T-cell (primary cell): Measurements from ENCODE around the gene PDP2. TPM values are rescaled to one million over a fixed set of nuclear protein-coding genes. Genes with fewer than 3 reads are reported as not detected.

ENCODE experiments used
- ATAC-seq, 4 experiments: fragments of 200-7000 bp in 3 of 4; fragments of 150-1000 bp in 1 of 4; cut with Tn5 transposase; replicated peaks in 1 of 4; 1 replicate in 3 of 4; 2 replicates in 1 of 4; pipeline ENCODE4 v1.10.0; 2021; ENCODE audit warnings: moderate library complexity in 3 of 4, mild to moderate bottlenecking in 2 of 4, moderate number of reproducible peaks in 1 of 4
- CTCF ChIA-PET, 2 donors: fragments of 300-600 bp; sonication (Branson Sonifier 250); formaldehyde crosslinking; loops; one replicate each; lab custom pipeline; 2022; ENCODE audit warnings: antibody characterized with exemption in 2 of 2; lab: Charles Lee
- POLR2A ChIA-PET, 2 donors: fragments of 300-600 bp; sonication (Branson Sonifier 250); formaldehyde crosslinking; loops; one replicate each; lab custom pipeline; 2022; ENCODE audit warnings: antibody characterized with exemption in 2 of 2; lab: Charles Lee
- DNase-seq, 35 experiments: peaks; one replicate each; pipeline versions ENCODE4 v3.0.0 to v3.0.0-alpha.2; 2013 to 2023
- H3K27ac ChIP-seq: one replicate; pipeline ENCODE4 v1.5.1; 2013; ENCODE audit warnings: low read length
- H3K27me3 ChIP-seq, 2 experiments: replicated peaks in 1 of 2; 1 replicate in 1 of 2; 2 replicates in 1 of 2; pipeline versions ENCODE4 v1.6.1 to v1.7.0; 2013; ENCODE audit warnings: low read length in 1 of 2, mixed read lengths in 1 of 2; ENCODE audit not compliant: control insufficient read depth in 2 of 2, insufficient read depth in 2 of 2; ENCODE audit errors: extremely low read depth in 1 of 2
- H3K36me3 ChIP-seq, 2 donors: 1 replicate in 1 of 2; 2 replicates in 1 of 2; pipeline versions ENCODE4 v1.6.1 to v1.7.0; 2013; ENCODE audit warnings: low read length in 1 of 2; ENCODE audit not compliant: control insufficient read depth in 2 of 2, insufficient read depth in 1 of 2; ENCODE audit errors: extremely low read depth in 1 of 2
- H3K4me1 ChIP-seq, 2 experiments: 1 replicate in 1 of 2; 2 replicates in 1 of 2; pipeline versions ENCODE4 v1.6.1 to v1.7.0; 2013; ENCODE audit warnings: low read length in 2 of 2, mixed read lengths in 1 of 2; ENCODE audit not compliant: insufficient read depth in 2 of 2, control insufficient read depth in 1 of 2; ENCODE audit errors: extremely low read depth in 1 of 2
- H3K4me3 ChIP-seq, 2 donors: 1 replicate in 1 of 2; 2 replicates in 1 of 2; pipeline versions ENCODE4 v1.5.1 to v1.7.0; 2013; ENCODE audit warnings: mild to moderate bottlenecking in 2 of 2, low read length in 1 of 2, moderate library complexity in 1 of 2; ENCODE audit not compliant: control insufficient read depth in 1 of 2; ENCODE audit errors: extremely low read depth in 1 of 2
- H3K9me3 ChIP-seq: 2 replicates; pipeline ENCODE4 v1.7.0; 2013
- H3K27ac Mint-ChIP-seq, 2 donors: one replicate each; pipeline ENCODE4 v1.8.0; 2020 to 2021; ENCODE audit warnings: mild to moderate bottlenecking in 2 of 2, mixed read lengths in 2 of 2
- H3K27me3 Mint-ChIP-seq, 2 donors: one replicate each; pipeline ENCODE4 v1.8.0; 2021 to 2022; ENCODE audit warnings: mixed read lengths in 2 of 2
- H3K36me3 Mint-ChIP-seq: one replicate; pipeline ENCODE4 v1.8.0; 2021; ENCODE audit warnings: mixed read lengths
- H3K4me1 Mint-ChIP-seq, 3 donors: one replicate each; pipeline ENCODE4 v1.8.0; 2020 to 2022; ENCODE audit warnings: mixed read lengths in 3 of 3, mild to moderate bottlenecking in 1 of 3
- H3K4me3 Mint-ChIP-seq, 3 donors: one replicate each; pipeline ENCODE4 v1.8.0; 2020 to 2022; ENCODE audit warnings: mild to moderate bottlenecking in 3 of 3, mixed read lengths in 3 of 3, moderate library complexity in 3 of 3
- H3K9me3 Mint-ChIP-seq, 3 donors: one replicate each; pipeline ENCODE4 v1.8.0; 2020 to 2022; ENCODE audit warnings: mixed read lengths in 3 of 3
- WGBS: methylation state at CpG from one replicate; pipeline ENCODE4 v1.1.5; 2013; ENCODE audit warnings: missing lambda C conversion rate; ENCODE audit not compliant: insufficient coverage; 5-methylcytosine and 5-hydroxymethylcytosine counted together
- total RNA-seq, 35 experiments: library from RNA in 6 of 35; stranded (reverse) in 6 of 35; fragments of 120-200 nt in 1 of 35; gene quantifications; one replicate each; pipeline versions ENCODE4 v1.2.1 to v1.2.4 and lab custom pipeline; 2013 to 2026

Gene PDP2
- total RNA-seq, 5 donors from 2014 or later (not counting 1 experiment from before 2014, with no cell fraction given): 7.1 to 16.5 (median 12.5) TPM

DNA sequence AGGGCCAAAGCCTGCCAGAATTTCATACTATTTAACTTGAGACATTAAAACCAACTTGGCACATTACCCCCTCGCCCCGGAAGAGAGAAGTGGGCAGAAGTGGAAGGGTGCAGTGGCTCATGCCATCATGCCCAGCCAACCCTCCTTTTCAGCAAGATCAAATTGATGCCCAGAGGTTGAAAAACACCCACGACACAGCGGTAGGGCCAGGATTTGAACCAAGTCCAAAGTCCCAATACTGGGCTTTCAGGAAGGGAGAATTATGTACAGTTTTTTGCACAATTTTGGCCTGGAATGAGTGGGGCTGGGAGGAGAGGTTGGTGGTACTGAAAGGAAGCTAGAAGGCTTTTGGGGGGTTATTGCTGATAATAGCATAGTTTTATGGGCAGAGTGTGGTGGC is 11.0 kb downstream of the PDP2 start:
- no CpG with 5 or more reads among the region's 4 CpGs for WGBS
- H3K4me3 ChIP-seq: no peak overlapping the region
- Mint-ChIP-seq H3K4me1 (peaks cover 6 to 23% (median 23%) of the 10 kb centered on the region in 3 donors), H3K36me3 (peaks cover 4% of the 10 kb centered on the region), H3K27me3 (no peaks in the 10 kb centered on the region), H3K4me3 (no peak overlapping the region), H3K9me3 (no peaks in the 10 kb centered on the region), H3K27ac (no peak overlapping the region)
- no peak for ATAC-seq
- peaks cover 0 to 2% of the 10 kb centered on the region in 2 experiments for H3K27me3 ChIP-seq
- ChIA-PET POLR2A (interaction anchor here in 1 of 2 donors (0.7 kb wide), 1 partner anchor 77 kb away, joined by 6 read pairs; no protein-coding TSS in a partner anchor), CTCF (interaction anchor here (0.6 to 1.1 kb wide), 4 partner anchors 9 to 554 kb away, joined by 3 to 10 read pairs (median 4); no protein-coding TSS in a partner anchor)
- H3K36me3 ChIP-seq: peaks cover 7 to 11% of the 10 kb centered on the region in 2 donors
- H3K27ac ChIP-seq: no peak overlapping the region
- no peaks in the 10 kb centered on the region for H3K9me3 ChIP-seq
- no peak for DNase-seq
- H3K4me1 ChIP-seq: peaks cover 0 to 10% of the 10 kb centered on the region in 2 experiments

DNA sequence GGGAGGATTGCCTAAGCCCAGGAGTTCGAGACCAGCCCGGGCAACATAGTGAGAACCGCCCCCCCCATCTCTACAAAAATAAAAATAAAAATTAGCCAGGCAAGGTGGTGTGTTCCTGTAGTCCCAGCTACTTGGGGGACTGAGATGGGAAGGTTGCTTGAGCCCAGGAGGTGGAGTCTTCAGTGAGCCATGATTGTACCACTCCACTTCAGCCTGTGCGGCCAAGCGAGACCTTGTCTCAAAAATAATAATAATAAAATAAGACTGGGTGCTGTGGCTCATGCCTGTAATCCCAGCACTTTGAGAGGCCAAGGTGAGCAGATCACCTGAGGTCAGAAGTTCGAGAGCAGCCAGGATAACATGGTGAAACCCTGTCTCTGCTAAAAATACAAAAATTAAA is 11.5 kb downstream of the PDP2 start:
- Histone ChIP-seq H3K36me3 (peaks cover 5 to 8% of the 10 kb centered on the region in 2 donors), H3K4me1 (peaks cover 0 to 10% of the 10 kb centered on the region in 2 experiments), H3K27me3 (peaks cover 0 to 2% of the 10 kb centered on the region in 2 experiments), H3K27ac (no peak overlapping the region), H3K9me3 (no peaks in the 10 kb centered on the region), H3K4me3 (no peak overlapping the region)
- ATAC-seq: no peak
- no peaks in the 10 kb centered on the region for H3K27me3 Mint-ChIP-seq
- no peak overlapping the region for H3K27ac Mint-ChIP-seq
- no peaks in the 10 kb centered on the region for H3K9me3 Mint-ChIP-seq
- POLR2A ChIA-PET: interaction anchor here in 1 of 2 donors (0.7 kb wide), 1 partner anchor 77 kb away, joined by 6 read pairs; no protein-coding TSS in a partner anchor
- CTCF ChIA-PET: interaction anchor here in 1 of 2 donors (1.1 kb wide), 1 partner anchor 554 kb away, joined by 10 read pairs; no protein-coding TSS in a partner anchor
- no peak overlapping the region for H3K4me3 Mint-ChIP-seq
- no peak for DNase-seq
- 88% methylated on average over 1 of the region's 6 CpGs for WGBS
- H3K4me1 Mint-ChIP-seq: peaks cover 6 to 23% (median 20%) of the 10 kb centered on the region in 3 donors
- H3K36me3 Mint-ChIP-seq: no peaks in the 10 kb centered on the region

DNA sequence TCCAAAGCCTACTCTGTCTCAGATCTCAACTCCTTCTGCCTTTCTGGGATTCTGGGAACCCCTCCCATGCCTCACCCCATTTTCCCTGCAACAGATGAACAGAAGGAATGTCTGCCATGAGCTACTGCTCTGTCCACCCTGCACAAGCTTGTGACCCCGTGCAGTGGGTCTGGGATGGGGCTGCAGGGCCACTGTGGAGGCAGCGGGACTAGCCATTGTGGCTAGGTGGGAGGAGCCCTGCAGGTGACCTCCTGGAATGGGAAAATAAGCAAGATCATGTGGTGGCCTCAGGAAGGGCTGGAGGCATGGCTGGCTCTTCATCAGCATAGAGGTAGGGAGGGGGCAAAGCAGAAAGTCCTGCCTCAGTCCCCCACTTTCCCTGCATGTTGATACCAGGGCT is 13.7 kb downstream of the PDP2 start:
- Histone ChIP-seq H3K4me3 (no peak overlapping the region), H3K27ac (no peak overlapping the region), H3K9me3 (no peaks in the 10 kb centered on the region), H3K4me1 (peaks cover 0 to 10% of the 10 kb centered on the region in 2 experiments), H3K27me3 (peaks cover 0 to 2% of the 10 kb centered on the region in 2 experiments), H3K36me3 (peaks cover 0 to 7% of the 10 kb centered on the region in 2 donors)
- Mint-ChIP-seq H3K27me3 (no peaks in the 10 kb centered on the region), H3K27ac (no peak overlapping the region), H3K36me3 (no peaks in the 10 kb centered on the region), H3K9me3 (no peaks in the 10 kb centered on the region), H3K4me3 (no peak overlapping the region), H3K4me1 (peaks cover 3 to 14% (median 10%) of the 10 kb centered on the region in 3 donors)
- CTCF ChIA-PET: no interaction called here
- WGBS: 83% methylated on average over 1 of the region's 2 CpGs
- no peak for DNase-seq
- ATAC-seq: no peak
- POLR2A ChIA-PET: no interaction called here

DNA sequence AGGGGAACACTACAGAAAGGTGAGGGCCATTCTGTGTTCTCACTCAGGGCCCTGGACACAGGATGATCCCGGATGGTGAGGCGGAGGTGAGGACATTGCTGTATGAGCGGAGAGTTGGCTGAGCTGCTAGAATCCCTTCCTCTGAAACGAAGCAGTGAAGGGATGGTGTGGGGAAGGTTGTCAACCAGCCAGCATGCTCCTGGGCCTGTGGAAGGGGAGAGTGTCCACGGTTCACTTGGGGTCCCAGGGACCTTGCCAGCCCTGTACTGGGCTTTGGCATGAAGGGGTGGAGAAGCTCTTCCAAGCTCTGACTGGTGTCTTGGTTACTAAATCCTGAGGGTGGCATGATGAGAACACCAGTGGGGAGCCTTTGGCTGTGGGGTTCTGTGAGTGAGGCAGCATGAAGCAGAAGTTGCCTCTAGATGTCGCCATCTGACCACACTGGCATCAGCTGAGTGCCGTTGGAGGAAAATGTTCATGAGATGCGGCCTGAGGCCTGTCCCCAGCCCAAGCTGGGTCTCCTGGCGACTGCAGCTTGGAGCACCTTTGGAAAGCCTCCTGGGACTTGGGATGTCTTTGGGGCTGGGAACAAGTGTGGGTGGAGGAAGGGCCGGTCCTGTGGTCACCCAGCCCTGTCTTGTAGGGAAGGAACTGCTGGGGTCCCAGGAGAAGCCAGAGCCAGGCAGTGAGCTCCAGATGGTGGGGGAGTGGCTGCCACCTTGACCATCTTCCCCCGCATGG is 14.8 kb downstream of the PDP2 start:
- Histone ChIP-seq H3K27ac (no peak overlapping the region), H3K9me3 (no peaks in the 10 kb centered on the region), H3K4me3 (no peak overlapping the region), H3K4me1 (peaks cover 0 to 10% of the 10 kb centered on the region in 2 experiments), H3K27me3 (peaks cover 0 to 2% of the 10 kb centered on the region in 2 experiments), H3K36me3 (peaks cover 0 to 4% of the 10 kb centered on the region in 2 donors)
- H3K36me3 Mint-ChIP-seq: no peaks in the 10 kb centered on the region
- CTCF ChIA-PET: interaction anchor here (0.6 to 1.2 kb wide), 7 partner anchors 13 to 881 kb away, joined by 3 to 5 read pairs (median 3); partner anchors contain the start of gene PDP2 (in 1 of the 2)
- POLR2A ChIA-PET: interaction anchor here in 1 of 2 donors (0.6 kb wide), 1 partner anchor 49 kb away, joined by 4 read pairs; no protein-coding TSS in a partner anchor
- ATAC-seq (peak; percentile 77 to 90 (median 84)), DNase-seq (peak in 33 of 35 experiments; percentile 20 to 75 (median 43))
- H3K27ac Mint-ChIP-seq: no peak overlapping the region
- peaks cover 3 to 14% (median 10%) of the 10 kb centered on the region in 3 donors for H3K4me1 Mint-ChIP-seq
- WGBS: 58% methylated on average over 11 of the region's 11 CpGs
- H3K9me3 Mint-ChIP-seq: no peaks in the 10 kb centered on the region
- no peak overlapping the region for H3K4me3 Mint-ChIP-seq
- no peaks in the 10 kb centered on the region for H3K27me3 Mint-ChIP-seq

DNA sequence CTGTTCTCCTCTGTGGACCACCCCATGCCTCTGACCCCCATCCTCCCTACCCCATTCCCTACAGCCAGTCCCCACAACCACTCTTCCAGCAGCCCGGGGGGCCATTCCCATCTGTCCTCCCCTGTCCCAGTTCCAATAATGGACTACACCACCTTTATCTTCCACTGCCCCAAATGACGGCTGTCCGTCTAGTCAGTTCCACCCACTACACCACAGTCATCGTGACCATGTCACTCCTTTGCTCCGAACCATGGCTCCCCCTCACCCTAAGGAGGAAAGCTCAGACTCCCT is 15.3 kb downstream of the PDP2 start:
- H3K9me3 ChIP-seq: no peaks in the 10 kb centered on the region
- Mint-ChIP-seq H3K9me3 (no peaks in the 10 kb centered on the region), H3K36me3 (no peaks in the 10 kb centered on the region), H3K27ac (no peak overlapping the region), H3K4me3 (no peak overlapping the region), H3K27me3 (no peaks in the 10 kb centered on the region), H3K4me1 (peaks cover 3 to 14% (median 10%) of the 10 kb centered on the region in 3 donors)
- no peak overlapping the region for H3K4me3 ChIP-seq
- H3K27me3 ChIP-seq: peaks cover 0 to 2% of the 10 kb centered on the region in 2 experiments
- DNase-seq (no peak), ATAC-seq (no peak)
- ChIA-PET POLR2A (interaction anchor here in 1 of 2 donors (0.6 kb wide), 1 partner anchor 49 kb away, joined by 4 read pairs; no protein-coding TSS in a partner anchor), CTCF (interaction anchor here (0.6 to 1.2 kb wide), 7 partner anchors 14 to 228 kb away, joined by 3 read pairs; partner anchors contain the start of gene PDP2 (in 1 of the 2))
- H3K4me1 ChIP-seq: peaks cover 0 to 10% of the 10 kb centered on the region in 2 experiments
- 100% methylated on average over 5 of the region's 5 CpGs for WGBS
- peaks cover 0 to 4% of the 10 kb centered on the region in 2 donors for H3K36me3 ChIP-seq
- no peak overlapping the region for H3K27ac ChIP-seq

DNA sequence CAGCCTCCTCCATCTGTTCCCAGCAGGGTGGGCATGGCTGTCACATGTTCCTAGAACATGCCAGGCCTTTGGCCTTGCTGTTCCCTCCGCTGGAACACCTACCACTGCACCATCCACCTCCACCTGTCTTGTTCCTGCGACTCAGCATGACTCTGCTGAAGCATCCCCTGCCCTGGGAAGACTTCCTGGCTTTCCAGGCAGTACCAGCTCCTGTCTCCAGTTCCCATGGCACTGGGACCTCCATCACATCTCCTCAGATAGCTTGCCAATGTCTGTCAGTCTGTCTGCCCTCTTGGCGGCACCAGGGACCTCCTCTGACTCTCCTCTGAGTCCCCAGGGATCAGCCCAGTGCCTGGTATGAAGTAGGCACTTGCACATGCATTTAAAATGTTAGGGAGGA is 15.7 kb downstream of the PDP2 start:
- Mint-ChIP-seq H3K36me3 (no peaks in the 10 kb centered on the region), H3K4me1 (peaks cover 3 to 14% (median 10%) of the 10 kb centered on the region in 3 donors), H3K27me3 (no peaks in the 10 kb centered on the region), H3K27ac (no peak overlapping the region), H3K9me3 (no peaks in the 10 kb centered on the region), H3K4me3 (no peak overlapping the region)
- 96% methylated on average over 2 of the region's 3 CpGs for WGBS
- Histone ChIP-seq H3K4me1 (peaks cover 0 to 10% of the 10 kb centered on the region in 2 experiments), H3K36me3 (peaks cover 0 to 4% of the 10 kb centered on the region in 2 donors), H3K4me3 (no peak overlapping the region), H3K9me3 (no peaks in the 10 kb centered on the region), H3K27ac (no peak overlapping the region), H3K27me3 (peaks cover 0 to 2% of the 10 kb centered on the region in 2 experiments)
- ATAC-seq (no peak), DNase-seq (no peak)
- CTCF ChIA-PET: interaction anchor here (0.6 to 1.2 kb wide), 4 partner anchors 14 to 228 kb away, joined by 3 read pairs; partner anchors contain the start of gene PDP2 (in 1 of the 2)
- POLR2A ChIA-PET: no interaction called here
